CD4-positive, alpha-beta T cell treated with Interleukin-15 for 4 hours (primary cell): ENCODE results near the gene KAT14.
A peak's percentile ranks its signal among the peaks of the same experiment; 100 is the strongest.
"Not testable (repeated sequence)": the region's sequence is repeated elsewhere in the genome, so short reads cannot be mapped to it uniquely, and the experiment has no call there.

Experiments used
- DNase-seq: peaks from one replicate; pipeline ENCODE4 v3.0.0-alpha.2; 2020; ENCODE audit warnings: low spot score

KAT14 gene, protein sequence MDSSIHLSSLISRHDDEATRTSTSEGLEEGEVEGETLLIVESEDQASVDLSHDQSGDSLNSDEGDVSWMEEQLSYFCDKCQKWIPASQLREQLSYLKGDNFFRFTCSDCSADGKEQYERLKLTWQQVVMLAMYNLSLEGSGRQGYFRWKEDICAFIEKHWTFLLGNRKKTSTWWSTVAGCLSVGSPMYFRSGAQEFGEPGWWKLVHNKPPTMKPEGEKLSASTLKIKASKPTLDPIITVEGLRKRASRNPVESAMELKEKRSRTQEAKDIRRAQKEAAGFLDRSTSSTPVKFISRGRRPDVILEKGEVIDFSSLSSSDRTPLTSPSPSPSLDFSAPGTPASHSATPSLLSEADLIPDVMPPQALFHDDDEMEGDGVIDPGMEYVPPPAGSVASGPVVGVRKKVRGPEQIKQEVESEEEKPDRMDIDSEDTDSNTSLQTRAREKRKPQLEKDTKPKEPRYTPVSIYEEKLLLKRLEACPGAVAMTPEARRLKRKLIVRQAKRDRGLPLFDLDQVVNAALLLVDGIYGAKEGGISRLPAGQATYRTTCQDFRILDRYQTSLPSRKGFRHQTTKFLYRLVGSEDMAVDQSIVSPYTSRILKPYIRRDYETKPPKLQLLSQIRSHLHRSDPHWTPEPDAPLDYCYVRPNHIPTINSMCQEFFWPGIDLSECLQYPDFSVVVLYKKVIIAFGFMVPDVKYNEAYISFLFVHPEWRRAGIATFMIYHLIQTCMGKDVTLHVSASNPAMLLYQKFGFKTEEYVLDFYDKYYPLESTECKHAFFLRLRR

DNA sequence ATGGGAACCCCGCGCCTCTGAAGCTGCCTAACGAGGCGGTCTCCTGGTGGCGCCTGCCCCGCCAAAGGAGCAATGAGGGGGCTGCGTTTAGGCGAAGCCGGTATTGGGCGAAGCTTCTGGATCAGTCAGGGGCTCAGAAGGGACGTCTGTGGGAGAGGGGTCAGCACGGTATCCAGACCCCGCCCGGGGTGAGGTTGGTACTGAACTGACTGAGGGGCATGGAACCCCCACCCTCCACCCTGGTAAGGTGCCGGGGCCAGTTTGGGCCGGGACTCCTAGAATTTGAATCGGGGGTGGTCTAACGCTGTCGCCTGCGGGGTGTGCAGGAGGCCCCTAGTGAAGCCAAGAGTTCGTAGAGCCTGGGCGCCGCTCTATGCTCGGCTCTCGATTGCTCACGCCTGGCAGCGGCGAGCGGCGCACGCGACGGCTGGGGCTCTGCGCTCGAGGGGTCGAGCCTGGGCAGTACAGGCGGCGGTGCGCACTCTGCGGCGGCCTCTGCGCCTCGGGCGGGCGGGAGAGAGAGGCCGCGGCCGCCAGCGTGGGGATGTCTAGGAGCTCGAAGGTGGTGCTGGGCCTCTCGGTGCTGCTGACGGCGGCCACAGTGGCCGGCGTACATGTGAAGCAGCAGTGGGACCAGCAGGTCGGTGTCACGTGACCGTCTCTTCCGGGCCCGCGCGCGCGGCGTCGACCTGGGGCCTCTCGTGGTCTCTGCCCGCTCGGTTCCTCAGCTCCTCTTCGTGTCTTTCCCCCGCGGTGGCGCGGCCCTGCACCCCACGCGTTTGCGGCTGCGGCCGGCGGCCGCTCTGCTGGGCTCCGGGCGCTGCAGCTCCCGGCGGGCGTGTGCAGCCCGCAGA lies at the start of gene KAT14, which contains the start of gene PET117:
KAT14 (plus strand) TSS at position 452 of the 854 bp plus-strand sequence. CDS start 4,798 bp downstream, outside the sequence.
PET117 (plus strand) TSS at position 452 of the 854 bp plus-strand sequence; CDS start at position 545, 93 bp downstream.
- DNase-seq, result peak; percentile 94

DNA sequence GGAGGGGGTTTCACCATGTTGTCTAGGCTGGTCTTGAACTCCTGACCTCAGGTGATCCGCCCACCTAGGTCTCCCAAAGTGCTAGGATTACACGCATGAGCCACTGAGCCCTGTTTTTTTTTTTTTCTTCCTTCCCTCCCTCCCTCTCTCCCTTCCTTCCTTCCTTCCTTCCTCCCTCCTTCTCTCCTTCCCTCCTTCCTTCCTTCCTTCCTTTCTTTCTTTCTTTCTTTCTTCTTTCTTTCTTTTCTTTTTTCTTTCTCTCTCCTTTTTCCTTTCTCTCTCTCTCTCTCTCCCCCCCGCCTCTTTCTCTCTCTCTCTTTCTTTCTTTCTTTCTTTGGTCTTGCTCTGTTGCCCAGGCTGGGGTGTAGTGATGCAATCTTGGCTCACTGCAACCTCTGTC lies 49.4 kb upstream of the KAT14 start:
- DNase-seq, result not testable (repeated sequence)

DNA sequence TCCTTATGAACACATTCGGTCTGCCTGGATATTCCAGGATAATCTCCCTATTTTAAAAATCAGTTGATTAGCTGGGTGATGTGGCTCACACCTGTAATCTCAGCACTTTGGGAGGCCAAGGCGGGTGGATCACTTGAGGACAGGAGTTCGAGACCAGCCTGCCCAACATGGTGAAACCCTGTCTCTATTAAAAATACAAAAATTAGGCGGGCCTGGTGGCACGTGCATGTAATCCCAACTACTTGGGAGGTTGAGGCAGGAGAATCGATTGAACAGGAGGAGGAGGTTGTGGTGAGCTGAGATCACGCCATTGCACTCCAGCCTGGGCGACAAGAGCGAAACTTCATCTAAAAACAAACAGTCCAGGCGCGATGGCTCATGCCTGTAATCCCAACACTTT lies 48.8 kb upstream of the KAT14 start:
- DNase-seq, result not testable (repeated sequence)

DNA sequence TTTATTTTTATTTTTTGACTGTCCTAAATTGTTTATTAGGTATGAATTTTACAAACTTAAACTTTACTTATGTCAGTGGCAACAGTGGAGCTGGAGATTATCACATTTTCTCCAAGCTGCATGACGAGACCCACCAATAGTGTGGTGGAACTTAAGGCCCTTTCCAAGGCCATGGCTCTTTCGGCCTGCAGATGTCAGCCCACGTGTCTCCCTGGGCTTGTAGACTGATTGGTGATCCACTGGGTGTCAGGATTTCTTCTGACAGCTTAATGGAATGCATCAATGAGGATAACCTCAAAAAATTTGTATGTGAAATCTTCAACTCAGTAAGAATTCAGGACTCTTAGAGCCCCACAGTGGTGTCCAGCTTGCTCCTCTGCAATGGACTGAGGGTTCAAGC lies 47.6 kb upstream of the KAT14 start:
- DNase-seq, result no peak

DNA sequence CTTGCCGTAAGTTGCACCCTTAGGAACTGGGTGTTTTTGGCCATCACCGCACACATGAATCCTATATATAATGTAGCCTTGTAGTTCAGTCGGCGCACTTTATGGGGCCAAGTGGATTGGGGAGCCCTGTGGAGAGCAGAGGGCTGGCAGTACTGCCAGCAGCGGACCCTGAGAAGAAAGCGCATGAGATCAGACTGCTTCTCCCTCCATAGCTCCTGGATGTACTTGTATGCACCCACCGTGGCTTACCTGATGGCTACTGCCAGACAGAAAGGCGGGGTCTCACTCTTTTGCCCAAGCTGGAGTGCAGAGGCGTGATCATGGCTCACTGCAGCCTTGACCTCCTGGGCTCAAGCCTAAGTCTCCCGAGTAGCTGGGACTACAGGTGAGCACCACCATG lies 47.2 kb upstream of the KAT14 start:
- no peak for DNase-seq

DNA sequence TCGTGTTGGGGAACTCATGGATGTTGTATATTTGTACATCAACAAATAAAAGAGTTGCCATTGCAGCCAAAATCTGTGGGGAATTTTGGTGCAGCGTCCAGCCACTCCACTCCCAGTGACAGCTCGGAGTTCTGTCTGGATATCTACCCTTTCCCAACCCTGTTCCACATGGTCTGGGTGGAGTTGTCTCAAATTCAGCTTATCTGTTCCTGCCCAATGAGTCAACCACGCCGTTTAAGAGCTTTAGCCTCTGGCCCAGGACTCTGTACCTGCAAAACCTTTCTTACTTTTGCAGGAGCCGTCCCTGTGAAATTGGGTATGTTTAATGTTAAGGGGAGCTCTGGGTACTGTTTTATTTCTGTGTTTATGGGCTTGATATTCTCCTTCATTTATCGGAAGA lies 46.0 kb upstream of the KAT14 start:
- no peak for DNase-seq

DNA sequence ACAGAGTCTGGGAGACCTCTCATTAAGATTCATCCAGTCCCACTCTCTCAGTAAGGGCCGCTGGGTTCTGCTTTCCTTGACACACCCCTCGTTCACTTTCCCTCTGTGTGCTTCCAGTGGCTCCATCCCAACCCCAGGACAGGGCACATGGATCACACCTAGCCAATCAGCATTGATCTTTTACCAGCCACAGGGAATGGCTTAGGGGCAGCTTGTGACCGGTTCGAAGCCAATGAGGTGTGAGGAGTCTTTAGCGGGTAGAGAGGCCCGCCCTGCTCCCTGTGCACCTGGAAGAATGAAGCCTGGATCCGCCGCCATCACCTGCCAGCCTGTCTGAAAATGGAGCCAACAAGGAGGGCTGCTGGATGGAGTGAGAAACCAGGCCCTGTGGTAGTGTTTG lies 44.8 kb upstream of the KAT14 start:
- DNase-seq, result no peak

DNA sequence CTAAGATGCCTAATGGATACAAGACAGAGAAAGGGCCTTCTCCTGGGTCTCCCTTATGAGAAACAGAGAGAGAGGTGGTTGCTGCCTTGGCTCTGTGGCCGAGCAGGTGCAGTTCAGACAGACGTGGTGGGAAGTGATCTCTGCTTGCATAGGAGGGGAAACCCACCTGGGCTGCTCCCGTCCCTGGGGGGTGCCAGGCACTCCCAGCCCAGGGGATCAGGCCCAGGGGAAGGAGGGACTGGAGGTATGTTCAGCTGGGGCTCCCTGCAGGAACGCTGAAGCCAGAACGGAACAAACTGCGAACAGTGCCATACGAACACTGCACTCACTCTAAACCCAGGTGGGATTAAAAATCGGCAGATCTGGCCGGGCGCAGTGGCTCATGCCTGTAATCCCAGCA lies 44.3 kb upstream of the KAT14 start:
- no peak for DNase-seq

DNA sequence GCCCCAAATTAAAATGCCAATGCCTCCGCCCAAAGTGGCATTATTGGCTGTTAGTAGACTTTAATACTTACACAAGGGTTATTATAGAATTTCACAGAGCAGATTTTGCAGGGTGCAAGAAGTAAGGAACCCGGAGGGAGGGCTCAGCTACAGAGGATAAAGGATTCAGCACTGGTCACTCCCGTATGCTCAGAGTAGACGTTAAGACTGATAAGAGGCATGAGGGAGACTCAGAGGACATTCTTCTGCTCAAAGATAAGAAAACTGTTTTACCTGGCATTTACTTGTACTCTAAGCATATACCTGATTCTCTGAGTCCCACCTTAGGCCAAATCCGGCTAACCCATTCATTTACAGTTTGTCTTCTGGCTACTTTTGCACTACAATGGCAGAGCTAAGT lies 43.5 kb upstream of the KAT14 start:
- DNase-seq, result no peak

DNA sequence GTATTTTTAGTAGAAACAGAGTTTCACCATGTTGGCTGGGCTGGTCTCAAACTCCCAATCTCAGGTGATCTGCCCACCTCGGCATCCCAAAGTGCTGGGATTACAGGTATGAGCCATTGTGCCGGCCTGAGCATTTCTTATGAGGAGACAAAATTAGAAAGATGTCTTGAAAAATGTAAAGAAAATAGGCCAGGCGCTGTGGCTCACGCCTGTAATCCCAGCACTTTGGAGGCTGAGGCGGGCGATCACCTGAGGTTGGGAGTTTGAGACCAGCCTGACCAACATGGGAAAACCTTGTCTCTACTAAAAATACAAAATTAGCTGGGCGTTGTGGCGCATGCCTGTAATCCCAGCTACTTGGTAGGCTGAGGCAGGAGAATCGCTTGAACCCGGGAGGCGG lies 37.1 kb upstream of the KAT14 start:
- not testable (repeated sequence) for DNase-seq

DNA sequence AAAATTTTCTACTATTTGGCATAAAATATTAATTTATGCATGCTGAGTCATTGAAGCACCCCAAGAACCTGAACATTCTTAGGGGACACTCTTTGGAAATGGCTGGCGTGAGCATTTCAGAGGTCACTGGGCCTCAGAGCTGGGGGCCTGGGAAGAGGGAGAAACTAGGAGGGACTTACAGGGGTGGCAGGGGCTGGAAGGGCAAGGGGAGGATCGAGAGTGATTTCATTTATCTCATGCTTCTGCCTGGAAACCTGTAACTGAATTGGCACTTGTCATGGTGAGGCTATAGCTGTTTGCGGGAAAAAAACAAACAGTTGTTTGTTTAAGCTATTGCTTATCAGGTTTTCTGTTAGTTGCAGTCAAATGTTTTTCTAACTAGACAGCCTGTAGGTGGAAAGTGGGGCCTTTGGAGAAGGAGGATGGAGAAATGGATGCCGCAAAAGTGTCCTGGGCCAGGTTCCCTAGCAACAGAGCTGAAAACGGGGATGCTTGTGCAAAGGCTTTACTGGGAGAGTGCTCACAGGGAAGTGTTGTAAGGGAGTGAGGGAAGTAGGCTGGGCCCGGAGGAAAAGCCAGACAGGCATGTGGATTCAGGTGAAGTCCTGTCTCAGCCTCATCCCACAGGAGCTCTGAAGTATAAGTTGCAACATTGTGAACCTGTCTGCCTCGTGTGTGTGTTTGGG lies 36.4 kb upstream of the KAT14 start:
- DNase-seq, result no peak

DNA sequence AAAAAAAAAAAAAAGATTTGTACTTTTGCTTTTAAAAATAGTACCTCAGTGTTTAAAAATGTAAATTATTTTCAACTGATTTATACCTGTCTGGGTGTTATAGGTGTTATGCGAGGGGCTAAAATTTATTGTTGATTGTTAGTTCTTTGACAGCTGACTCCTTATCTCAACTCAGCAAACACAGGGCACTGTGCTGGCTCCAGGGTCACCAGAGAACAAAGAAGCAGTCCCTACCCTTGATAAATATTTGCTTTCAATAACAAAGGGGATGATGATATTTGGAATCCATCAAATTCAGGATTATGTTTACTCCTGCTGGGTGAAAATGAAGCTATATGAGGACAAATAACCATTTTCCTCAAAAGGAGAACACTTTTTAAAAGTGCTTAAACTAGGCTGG lies 34.2 kb upstream of the KAT14 start:
- no peak for DNase-seq

DNA sequence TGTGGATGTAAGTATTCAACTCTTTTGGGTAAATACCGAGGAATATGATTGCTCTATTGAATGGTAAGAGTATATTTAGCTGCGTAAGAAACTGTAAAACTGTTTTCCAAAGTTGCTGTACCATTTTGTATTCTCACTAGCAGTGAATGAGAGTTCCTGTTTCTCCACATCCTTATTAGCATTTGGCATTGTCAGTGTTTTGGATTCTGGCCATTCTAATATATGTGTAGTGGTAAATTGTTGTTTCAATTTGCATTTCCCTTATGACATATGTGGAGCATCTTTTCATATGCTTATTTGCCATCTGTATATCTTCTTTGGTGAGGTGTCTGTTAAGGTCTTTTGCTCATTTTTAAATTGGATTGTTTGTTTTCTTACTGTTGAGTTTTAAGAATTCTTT lies 29.3 kb upstream of the KAT14 start:
- DNase-seq, result no peak

DNA sequence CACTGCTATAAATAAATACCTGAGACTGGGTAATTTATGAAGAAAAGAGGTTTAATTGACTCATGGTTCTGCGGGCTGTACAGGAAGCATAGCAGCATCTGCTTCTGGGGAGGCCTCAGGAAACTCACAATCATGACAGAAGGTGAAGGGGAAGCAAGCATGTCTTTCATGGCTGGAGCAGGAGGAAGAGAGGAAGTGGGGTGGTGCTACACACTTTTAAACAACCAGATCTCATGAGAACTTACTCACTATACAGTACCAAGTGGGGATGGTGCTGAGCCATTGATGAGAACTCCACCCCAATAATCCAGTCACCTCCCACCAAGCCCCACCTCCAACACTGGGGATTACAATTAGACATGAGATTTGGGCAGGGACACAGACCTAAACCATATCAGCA lies 9.1 kb upstream of the KAT14 start:
- not testable (repeated sequence) for DNase-seq

DNA sequence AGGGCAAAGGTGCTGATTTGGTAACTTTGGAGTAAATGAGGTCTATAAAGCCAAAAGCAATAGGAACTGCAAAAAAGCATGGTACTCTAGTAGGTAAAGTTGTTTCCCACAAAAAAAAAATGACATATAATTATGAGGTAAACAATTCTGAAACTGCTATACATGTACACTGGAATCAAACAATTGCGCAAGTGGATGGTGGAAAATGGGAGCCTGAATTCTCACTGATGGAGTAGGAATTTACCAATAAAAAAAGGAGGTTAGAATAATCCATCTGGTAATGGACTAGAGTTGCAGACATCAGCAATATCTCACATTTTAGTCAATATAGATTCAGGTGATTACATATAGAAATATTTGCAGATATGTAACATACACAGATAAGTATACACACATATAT lies 5.0 kb upstream of the KAT14 start:
- DNase-seq, result no peak

DNA sequence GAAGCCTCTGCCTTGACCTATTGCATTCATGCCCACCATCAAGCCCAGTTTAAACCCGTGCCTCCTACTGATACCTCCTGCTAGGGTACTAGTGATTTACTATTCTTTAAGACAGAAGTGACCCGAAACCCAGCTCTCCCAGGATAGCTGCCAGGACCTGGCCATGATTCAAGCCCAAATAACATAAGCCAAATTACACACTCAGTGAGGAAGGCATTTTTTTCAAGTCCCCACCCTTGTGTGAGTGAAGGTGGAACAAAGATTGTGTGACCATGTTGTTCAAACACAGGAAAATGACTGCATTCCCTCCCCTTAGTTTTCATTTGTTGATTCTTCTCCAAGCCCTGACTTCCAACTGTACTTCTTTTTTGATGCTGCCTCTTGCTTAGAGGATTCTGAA lies 3.7 kb upstream of the KAT14 start:
- DNase-seq, result no peak

DNA sequence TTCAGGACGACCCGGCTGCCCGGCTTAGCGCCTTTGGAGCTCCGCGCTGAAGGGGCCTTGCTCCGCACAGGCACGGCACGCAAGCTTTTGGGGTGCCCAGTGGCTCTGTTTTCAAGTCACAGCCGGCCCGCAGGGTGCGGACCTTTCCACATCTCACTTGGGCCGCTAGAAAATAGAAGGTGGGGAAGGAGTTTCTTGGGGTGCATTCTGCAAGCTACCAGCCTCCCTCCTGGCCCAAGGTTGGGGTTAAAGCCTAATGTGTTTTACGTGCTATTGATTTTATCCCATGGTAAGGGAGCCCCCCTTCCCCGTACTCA lies 561 bp downstream of the KAT14 start:
- no peak for DNase-seq

DNA sequence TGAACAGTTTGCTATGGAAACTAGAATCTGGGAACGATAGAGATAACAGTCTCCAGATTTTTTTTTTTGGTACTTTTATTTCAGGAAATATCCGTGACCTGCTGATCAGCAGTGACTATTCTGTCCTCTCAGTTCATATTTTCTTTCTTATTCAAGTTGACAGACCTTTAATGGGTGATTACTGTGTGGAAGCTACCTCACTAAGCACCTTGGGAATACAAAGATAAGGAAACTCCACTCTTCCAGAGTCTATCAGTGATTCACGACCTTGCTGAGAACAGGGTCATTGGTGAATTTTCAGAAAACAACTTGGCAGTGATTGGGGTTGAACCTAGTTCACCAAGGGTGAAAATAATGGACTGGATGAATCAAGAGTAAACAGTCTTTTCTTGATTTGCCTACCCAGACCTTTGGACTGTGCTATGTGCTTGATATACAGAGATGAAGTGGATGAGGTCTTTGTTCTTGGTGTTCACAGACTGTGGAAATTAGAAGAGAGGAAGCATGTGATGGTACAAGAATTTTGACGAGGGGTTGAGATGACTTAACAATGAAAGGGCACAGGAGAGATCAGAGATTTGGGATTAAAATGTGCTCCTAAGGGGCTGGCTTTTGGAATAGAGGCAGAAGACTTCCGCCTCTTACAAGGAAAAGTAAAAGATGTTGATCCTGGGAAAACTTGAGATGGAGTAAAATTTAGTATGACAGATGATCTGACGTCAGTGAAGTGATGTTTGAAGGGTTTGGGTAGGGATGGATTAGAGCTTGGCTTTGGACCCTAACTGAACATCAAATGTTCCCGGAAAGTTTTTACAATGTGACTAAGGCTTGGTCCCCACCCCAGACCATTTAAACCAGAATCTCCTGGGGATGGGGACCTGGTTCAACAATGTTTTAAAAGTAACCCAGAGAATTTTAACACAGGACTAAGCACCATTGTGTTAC lies 1.2 kb downstream of the KAT14 start:
- no peak for DNase-seq

DNA sequence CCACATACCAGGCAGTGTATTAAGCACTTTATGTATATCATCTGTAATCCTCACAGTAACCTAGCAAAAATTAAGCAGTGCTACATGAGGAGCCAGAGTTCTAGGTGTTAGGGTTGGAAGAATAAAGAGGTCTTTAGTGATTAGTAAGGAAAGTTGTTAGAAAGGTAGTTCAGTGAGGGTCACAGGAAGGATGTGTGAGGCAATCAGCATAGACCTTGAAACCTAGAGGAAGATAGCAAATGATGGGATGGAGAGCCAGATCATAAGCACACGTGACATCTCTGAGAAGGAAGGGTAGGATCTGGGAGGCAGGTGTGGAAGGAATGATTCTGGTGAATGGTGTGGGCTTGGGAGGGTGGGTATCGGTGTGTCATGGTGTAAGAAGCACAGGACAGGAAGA lies 2.2 kb downstream of the KAT14 start:
- no peak for DNase-seq

DNA sequence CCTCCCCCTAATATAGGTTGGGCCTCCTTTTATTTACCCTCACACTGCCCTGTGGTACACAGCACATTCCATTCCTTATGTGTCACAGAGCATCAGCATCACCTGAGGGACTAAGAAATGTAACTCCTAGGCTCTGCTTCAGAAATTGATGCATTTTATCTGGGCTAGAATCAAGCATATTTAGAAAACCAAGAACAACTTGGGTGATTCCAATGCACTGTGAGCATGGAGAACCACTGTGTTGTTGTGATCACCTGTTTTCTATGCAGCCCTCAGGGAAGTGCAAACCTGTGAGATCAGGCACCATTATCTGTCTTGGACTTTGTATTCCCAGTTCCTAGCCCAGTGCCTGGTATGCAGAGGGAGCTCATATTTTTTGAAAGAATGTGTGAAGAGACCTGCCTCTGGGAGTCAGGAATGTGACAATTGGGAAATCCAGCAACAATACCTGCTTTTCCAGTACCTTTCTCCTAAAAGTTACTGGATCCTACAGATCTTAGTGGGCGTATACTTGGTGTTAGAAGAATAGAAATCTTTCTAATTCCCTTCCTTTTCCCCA lies 7.0 kb downstream of the KAT14 start:
- DNase-seq, result no peak
